OCI-LY3 (cell line): Measurements from ENCODE around the gene NKX2-4.

Experiments
- H2AFZ ChIP-seq: fragments of 200-600, 300-600 bp; shearing (Covaris generic); 2 replicates; pipeline ENCODE4 v1.6.0; 2014; ENCODE audit warnings: antibody characterized with exemption, low read depth, low read length
- H3K27ac ChIP-seq: fragments of 200-600, 300-600 bp; sonication (generic); 2 replicates; pipeline ENCODE4 v1.5.1; 2014; ENCODE audit warnings: mild to moderate bottlenecking, low read length, moderate library complexity, mixed read lengths
- H3K27me3 ChIP-seq: fragments of 200-600, 300-600 bp; sonication (generic); 2 replicates; pipeline ENCODE4 v1.6.1; 2014; ENCODE audit warnings: low read depth, low read length, mixed read lengths
- H3K36me3 ChIP-seq: fragments of 200-600, 300-600 bp; sonication (generic); replicated peaks from 2 replicates; pipeline ENCODE3; 2014; ENCODE audit warnings: low read depth, low read length, mixed read lengths
- H3K4me1 ChIP-seq: fragments of 300-600, 200-600 bp; sonication (generic); 2 replicates; pipeline ENCODE4 v1.6.1; 2014; ENCODE audit warnings: low read length, mixed read lengths
- H3K4me2 ChIP-seq: fragments of 200-600, 300-600 bp; sonication (generic); 2 replicates; pipeline ENCODE4 v1.6.1; 2014; ENCODE audit warnings: low read length, mixed read lengths
- H3K4me3 ChIP-seq: fragments of 300-600, 200-600 bp; sonication (generic); 2 replicates; pipeline ENCODE4 v1.5.1; 2014; ENCODE audit warnings: antibody characterized with exemption, mild to moderate bottlenecking, low read length, moderate library complexity
- H3K79me2 ChIP-seq: fragments of 300-600, 200-600 bp; shearing (Covaris generic); 2 replicates; pipeline ENCODE4 v1.6.1; 2014; ENCODE audit warnings: mild to moderate bottlenecking, low read length, mixed read lengths
- H3K9ac ChIP-seq: fragments of 300-600, 200-600 bp; shearing (Covaris generic); 2 replicates; pipeline ENCODE4 v1.6.0; 2014; ENCODE audit warnings: mild to moderate bottlenecking, low read length, moderate library complexity
- H3K9me3 ChIP-seq: fragments of 200-600, 300-600 bp; shearing (Covaris generic); 2 replicates; pipeline ENCODE4 v1.6.1; 2014; ENCODE audit warnings: low read length, mixed read lengths; ENCODE audit not compliant: insufficient read depth
- H4K20me1 ChIP-seq: fragments of 200-600, 300-600 bp; sonication (generic); 2 replicates; pipeline ENCODE4 v1.6.1; 2016; ENCODE audit warnings: low read length, mixed read lengths; ENCODE audit not compliant: insufficient read depth
- EZH2phosphoT487 ChIP-seq: fragments of 200-600 bp; shearing (Covaris generic); IDR thresholded peaks from 2 replicates; pipeline ENCODE4 v1.6.1; 2018; ENCODE audit warnings: antibody characterized with exemption, mixed run types, low read depth
- TF ChIP-seq, protein P1 (sequence below): fragments of 200-600, 300-600 bp; sonication (generic); IDR thresholded peaks from 2 replicates; pipeline ENCODE4 v1.5.1; 2014; ENCODE audit warnings: antibody characterized with exemption, low read length, low read depth

NKX2-4 gene

DNA sequence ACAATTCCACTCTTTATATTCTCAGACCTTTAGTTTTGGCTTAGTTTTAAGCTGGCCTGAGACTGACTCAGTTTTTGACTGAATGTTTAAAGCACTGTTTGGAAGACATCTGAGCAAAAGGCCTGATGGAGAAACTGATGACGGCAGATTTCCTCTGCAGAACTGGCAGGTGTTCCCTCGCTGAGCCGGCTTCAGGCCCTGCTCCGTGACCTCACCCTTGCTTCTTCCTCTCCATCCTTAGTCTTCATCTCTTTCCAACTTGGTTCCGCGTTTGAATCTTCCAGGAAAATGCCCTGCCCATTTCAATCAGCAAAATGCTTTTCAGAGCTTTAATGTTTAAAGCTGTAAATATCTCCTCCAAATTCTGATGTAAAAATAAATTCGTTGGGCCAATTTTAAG lies 6.6 kb downstream of the NKX2-4 start:
- Histone ChIP-seq H3K4me1 (no peaks in the 10 kb centered on the region), H3K36me3 (peaks cover 30% of the 10 kb centered on the region), H3K4me3 (no peak overlapping the region), H3K4me2 (no peak overlapping the region), H3K27me3 (no peaks in the 10 kb centered on the region), H3K27ac (no peak overlapping the region), H3K9ac (no peak overlapping the region), H2AFZ (no peak overlapping the region), H4K20me1 (no peaks in the 10 kb centered on the region), H3K79me2 (no peaks in the 10 kb centered on the region), H3K9me3 (no peaks in the 10 kb centered on the region)
- TF ChIP-seq, protein P1, sequence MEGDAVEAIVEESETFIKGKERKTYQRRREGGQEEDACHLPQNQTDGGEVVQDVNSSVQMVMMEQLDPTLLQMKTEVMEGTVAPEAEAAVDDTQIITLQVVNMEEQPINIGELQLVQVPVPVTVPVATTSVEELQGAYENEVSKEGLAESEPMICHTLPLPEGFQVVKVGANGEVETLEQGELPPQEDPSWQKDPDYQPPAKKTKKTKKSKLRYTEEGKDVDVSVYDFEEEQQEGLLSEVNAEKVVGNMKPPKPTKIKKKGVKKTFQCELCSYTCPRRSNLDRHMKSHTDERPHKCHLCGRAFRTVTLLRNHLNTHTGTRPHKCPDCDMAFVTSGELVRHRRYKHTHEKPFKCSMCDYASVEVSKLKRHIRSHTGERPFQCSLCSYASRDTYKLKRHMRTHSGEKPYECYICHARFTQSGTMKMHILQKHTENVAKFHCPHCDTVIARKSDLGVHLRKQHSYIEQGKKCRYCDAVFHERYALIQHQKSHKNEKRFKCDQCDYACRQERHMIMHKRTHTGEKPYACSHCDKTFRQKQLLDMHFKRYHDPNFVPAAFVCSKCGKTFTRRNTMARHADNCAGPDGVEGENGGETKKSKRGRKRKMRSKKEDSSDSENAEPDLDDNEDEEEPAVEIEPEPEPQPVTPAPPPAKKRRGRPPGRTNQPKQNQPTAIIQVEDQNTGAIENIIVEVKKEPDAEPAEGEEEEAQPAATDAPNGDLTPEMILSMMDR: no peak
- TF ChIP-seq EZH2phosphoT487: no peak

DNA sequence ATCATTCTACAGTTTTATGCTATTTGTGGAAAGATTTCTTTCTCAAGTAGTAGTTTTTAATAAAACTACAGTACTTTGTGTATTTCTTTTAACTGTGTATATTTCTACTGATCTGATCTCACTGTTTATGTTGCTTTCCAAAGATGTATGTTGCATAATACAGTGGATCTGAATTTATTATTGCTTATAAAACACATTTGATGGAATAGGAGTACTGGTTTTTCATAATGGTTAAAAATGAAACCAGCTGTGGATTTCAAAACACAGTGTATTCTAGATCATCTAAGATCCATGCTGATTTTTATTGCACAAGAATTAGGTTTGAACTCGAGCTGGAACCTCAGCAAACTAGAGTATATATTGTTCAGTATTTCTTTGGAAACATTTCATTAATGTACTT lies 8.0 kb downstream of the NKX2-4 start:
- H3K9ac ChIP-seq: no peak overlapping the region

GRCh38 chr20:21388566-21388965 lies 8.8 kb downstream of the NKX2-4 start:
- Histone ChIP-seq H3K36me3 (peaks cover 36% of the 10 kb centered on the region), H3K4me1 (peaks cover 11% of the 10 kb centered on the region), H3K9me3 (no peaks in the 10 kb centered on the region), H3K4me3 (no peak overlapping the region), H3K9ac (no peak overlapping the region), H2AFZ (no peak overlapping the region), H3K4me2 (no peak overlapping the region), H4K20me1 (no peaks in the 10 kb centered on the region), H3K27me3 (no peaks in the 10 kb centered on the region), H3K27ac (no peak overlapping the region), H3K79me2 (no peaks in the 10 kb centered on the region)
- no peak for TF ChIP-seq EZH2phosphoT487
- TF ChIP-seq, protein P1: no peak

More for the DNA sequence above, 8.0 kb downstream of the NKX2-4 start:
- Histone ChIP-seq H2AFZ (no peak overlapping the region), H3K4me1 (peaks cover 5% of the 10 kb centered on the region), H3K9me3 (no peaks in the 10 kb centered on the region), H3K27ac (no peak overlapping the region), H4K20me1 (no peaks in the 10 kb centered on the region), H3K4me2 (no peak overlapping the region), H3K36me3 (peaks cover 30% of the 10 kb centered on the region), H3K4me3 (no peak overlapping the region), H3K79me2 (no peaks in the 10 kb centered on the region), H3K27me3 (no peaks in the 10 kb centered on the region)
- TF ChIP-seq, protein P1: no peak
- TF ChIP-seq EZH2phosphoT487: no peak

DNA sequence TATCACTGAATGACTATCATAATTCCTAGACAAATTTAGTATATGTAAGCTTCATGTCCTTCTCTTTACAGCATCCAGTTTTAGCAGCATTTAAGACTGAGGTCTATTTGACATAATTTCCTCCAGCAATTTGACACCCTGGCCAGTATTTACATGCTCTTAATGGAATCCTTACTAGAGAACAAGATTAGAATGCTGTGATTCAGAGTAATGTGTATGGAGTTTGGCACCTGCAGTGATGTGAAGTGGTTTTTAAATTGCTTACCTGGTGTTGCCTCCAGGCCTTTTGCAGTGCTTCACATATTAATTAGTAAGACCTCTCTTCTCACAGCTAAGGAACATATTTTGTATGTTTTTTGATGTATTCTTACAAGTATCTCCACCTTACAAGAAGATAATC lies 9.8 kb downstream of the NKX2-4 start:
- no peaks in the 10 kb centered on the region for H3K79me2 ChIP-seq
- TF ChIP-seq EZH2phosphoT487: no peak
- TF ChIP-seq, protein P1: no peak
- H3K27ac ChIP-seq: no peak overlapping the region
- no peaks in the 10 kb centered on the region for H3K27me3 ChIP-seq
- no peak overlapping the region for H3K4me2 ChIP-seq
- no peak overlapping the region for H3K4me3 ChIP-seq
- H3K9ac ChIP-seq: no peak overlapping the region
- H4K20me1 ChIP-seq: no peaks in the 10 kb centered on the region
- no peaks in the 10 kb centered on the region for H3K9me3 ChIP-seq
- no peak overlapping the region for H2AFZ ChIP-seq
- H3K4me1 ChIP-seq: peaks cover 11% of the 10 kb centered on the region
- H3K36me3 ChIP-seq: peaks cover 44% of the 10 kb centered on the region
